Activated CD4-positive, alpha-beta T cell treated with anti-CD3 and anti-CD28 coated beads for 1 hour (primary cell): ENCODE measurements around the gene GNAI1.

Source experiments
- DNase-seq: peaks from one replicate; pipeline ENCODE4 v3.0.0-alpha.2; 2020

Gene GNAI1

GRCh38 chr7:80257756-80258155 is 123.1 kb downstream of the GNAI1 start:
- DNase-seq: no peak

- no peak for DNase-seq
Measured at GRCh38 chr7:80260606-80261005, 126.0 kb downstream of the GNAI1 start.

- DNase-seq: no peak
Measured at GRCh38 chr7:80263333-80263732, 128.7 kb downstream of the GNAI1 start.

GRCh38 chr7:80263821-80264220 is 129.2 kb downstream of the GNAI1 start:
- DNase-seq: no peak

- DNase-seq: no peak
Measured at GRCh38 chr7:80264769-80265495, 130.3 kb downstream of the GNAI1 start.

- no peak for DNase-seq
Measured at GRCh38 chr7:80272560-80273239, 138.1 kb downstream of the GNAI1 start.

GRCh38 chr7:80273327-80273726 is 138.7 kb downstream of the GNAI1 start:
- DNase-seq: no peak

- no peak for DNase-seq
Measured at GRCh38 chr7:80275192-80275605, 140.6 kb downstream of the GNAI1 start.
